T-helper 2 cell (primary cell): ENCODE measurements around the gene ALS2.
A peak's percentile ranks its signal among the peaks of the same experiment; 100 is the strongest.
"Not testable (repeated sequence)": the region's sequence is repeated elsewhere in the genome, so short reads cannot be mapped to it uniquely, and the experiment has no call there.

Experiments used
- DNase-seq, 5 experiments: peaks; one replicate each; pipeline versions ENCODE4 v3.0.0 to v3.0.0-alpha.2; 2012 to 2022

ALS2 gene

GRCh38 chr2:201793631-201794030, 12.9 kb upstream of the ALS2 start:
- no peak for DNase-seq

GRCh38 chr2:201790989-201791388, 10.3 kb upstream of the ALS2 start:
- no peak for DNase-seq

- no peak for DNase-seq
These were observed 9.6 kb upstream of the ALS2 start for GRCh38 chr2:201790291-201790690.

GRCh38 chr2:201789395-201789794, 8.7 kb upstream of the ALS2 start:
- no peak for DNase-seq

GRCh38 chr2:201788371-201788770, 7.6 kb upstream of the ALS2 start:
- DNase-seq = no peak

GRCh38 chr2:201786471-201786870, 5.7 kb upstream of the ALS2 start:
- DNase-seq = no peak

GRCh38 chr2:201785135-201785534, 4.4 kb upstream of the ALS2 start:
- DNase-seq = peak in 1 of 5 experiments; percentile 24

GRCh38 chr2:201784563-201784962, 3.8 kb upstream of the ALS2 start:
- DNase-seq = no peak

GRCh38 chr2:201781557-201782051, 871 bp upstream of the ALS2 start:
- peak in 1 of 5 experiments; percentile 43 for DNase-seq

- peak in 1 of 5 experiments; percentile 3 for DNase-seq
These were observed 646 bp downstream of the ALS2 start for GRCh38 chr2:201779901-201780673.

- DNase-seq = no peak
These were observed 2.9 kb downstream of the ALS2 start for GRCh38 chr2:201777869-201778268.

GRCh38 chr2:201777043-201777442, 3.7 kb downstream of the ALS2 start:
- no peak for DNase-seq

GRCh38 chr2:201775326-201775725, 5.4 kb downstream of the ALS2 start:
- DNase-seq = no peak

GRCh38 chr2:201774546-201774945, 6.2 kb downstream of the ALS2 start:
- peak in 1 of 5 experiments; percentile 20 for DNase-seq

GRCh38 chr2:201773990-201774389, 6.7 kb downstream of the ALS2 start:
- DNase-seq = no peak

GRCh38 chr2:201769666-201770373, 10.9 kb downstream of the ALS2 start:
- DNase-seq = no peak

GRCh38 chr2:201768918-201769317, 11.8 kb downstream of the ALS2 start:
- DNase-seq = no peak

- DNase-seq = no peak
These were observed 14.9 kb downstream of the ALS2 start for GRCh38 chr2:201765799-201766198.

- not testable (repeated sequence) for DNase-seq
These were observed 16.3 kb downstream of the ALS2 start for GRCh38 chr2:201764469-201764868.

- no peak for DNase-seq
These were observed 19.6 kb downstream of the ALS2 start for GRCh38 chr2:201761101-201761500.

GRCh38 chr2:201759567-201759966, 21.2 kb downstream of the ALS2 start:
- DNase-seq = no peak

- DNase-seq = no peak
These were observed 21.9 kb downstream of the ALS2 start for GRCh38 chr2:201758873-201759272.

- DNase-seq = no peak
These were observed 22.5 kb downstream of the ALS2 start for GRCh38 chr2:201758234-201758633.
